ENCODE results near the gene SMPX.

Gene SMPX

DNA sequence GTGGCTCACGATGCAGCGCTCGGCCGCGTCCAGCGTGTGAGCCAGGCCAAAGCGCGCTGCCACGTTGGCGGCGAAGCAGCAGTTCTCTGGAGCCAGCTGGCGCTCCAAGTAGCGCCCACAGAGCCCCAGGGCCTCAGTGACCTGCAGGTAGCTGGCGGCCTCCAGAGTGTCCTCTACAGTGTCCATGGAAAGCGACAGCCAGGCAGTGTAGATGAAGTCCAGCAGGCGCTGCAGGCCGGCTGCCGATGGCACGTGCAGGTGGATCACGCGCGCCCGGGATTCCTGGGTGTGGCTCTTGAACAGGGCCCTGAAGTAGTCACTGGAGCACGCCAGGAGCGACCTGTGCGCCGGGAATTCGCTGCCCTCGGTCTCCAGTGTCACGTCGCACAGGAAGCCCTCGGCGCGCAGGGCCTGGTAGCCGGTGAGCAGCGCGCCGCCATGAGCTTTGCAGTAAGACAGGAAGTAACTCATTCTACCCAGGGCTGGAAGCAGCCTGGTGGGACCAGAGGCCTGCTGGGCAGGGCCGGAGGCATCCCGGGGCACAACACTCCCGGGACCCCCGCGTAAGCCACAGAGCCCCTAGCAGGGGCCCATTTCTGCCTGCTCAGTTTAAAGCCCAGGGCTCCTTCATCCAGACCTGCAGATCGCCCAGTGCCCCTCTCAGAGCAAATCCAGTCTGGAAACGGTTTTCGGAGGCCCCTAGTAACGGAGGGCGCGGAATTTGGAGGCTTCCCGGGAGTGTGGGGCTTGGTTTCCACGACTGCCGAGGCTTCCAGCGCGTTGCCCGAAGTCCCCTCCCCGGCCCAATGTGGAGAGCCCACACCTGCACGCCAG, 100.4 kb downstream of the SMPX start:
- no peak for DNase-seq (ENCODE audit: low read depth)

DNA sequence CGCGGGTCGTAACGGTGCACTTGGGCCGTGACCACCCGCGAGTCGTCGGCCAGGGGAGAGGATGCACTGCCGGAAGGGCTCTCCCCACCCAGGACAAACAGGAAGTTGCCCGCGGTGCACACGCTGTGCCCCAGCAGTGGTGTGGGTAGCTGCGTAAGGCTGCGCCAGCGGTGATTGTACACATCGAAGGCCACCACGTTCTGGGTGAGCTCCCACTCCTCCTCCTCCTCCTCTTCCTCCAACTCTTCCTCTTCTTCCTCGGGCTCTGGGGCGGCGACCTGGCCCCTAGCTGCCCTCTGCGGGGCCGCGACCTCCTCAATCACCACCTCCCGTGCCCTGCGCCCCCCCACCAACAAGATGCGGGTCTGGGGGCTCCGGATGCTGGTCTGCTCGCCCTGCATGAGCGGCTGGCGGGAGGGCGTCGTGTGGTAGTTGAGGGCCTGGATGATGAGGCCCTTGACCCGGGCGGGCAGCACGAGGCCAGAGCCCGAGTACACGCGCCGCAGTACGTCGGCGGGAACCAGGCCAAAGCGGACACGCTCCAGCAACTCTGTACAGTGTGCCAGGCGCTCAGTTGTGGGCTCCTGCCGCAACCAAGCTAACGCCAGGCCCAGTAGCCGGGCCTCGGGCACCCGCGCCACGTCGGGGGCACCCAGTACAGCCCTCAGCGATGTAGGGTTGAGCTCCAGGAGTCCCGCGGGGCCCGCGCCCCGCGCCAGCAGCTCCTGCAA, 101.2 kb downstream of the SMPX start:
- no peak for DNase-seq (ENCODE audit: low read depth)

Data from T follicular helper cell (primary cell).